Astrocyte (in vitro differentiated cells and primary cell): ENCODE measurements around the gene SLC1A7.

ENCODE experiments used
- EZH2 ChIP-seq: IDR thresholded peaks from 2 replicates; pipeline ENCODE4 v1.6.1; 2012; ENCODE audit warnings: mild to moderate bottlenecking, low read length, inconsistent platforms; ENCODE audit not compliant: insufficient read depth
- TF ChIP-seq, protein P1 (sequence below): IDR thresholded peaks from 2 replicates; pipeline ENCODE4 v1.5.1; 2011; ENCODE audit warnings: low read depth, mild to moderate bottlenecking, inconsistent platforms, low read length, moderate library complexity; ENCODE audit not compliant: insufficient read depth

DNA sequence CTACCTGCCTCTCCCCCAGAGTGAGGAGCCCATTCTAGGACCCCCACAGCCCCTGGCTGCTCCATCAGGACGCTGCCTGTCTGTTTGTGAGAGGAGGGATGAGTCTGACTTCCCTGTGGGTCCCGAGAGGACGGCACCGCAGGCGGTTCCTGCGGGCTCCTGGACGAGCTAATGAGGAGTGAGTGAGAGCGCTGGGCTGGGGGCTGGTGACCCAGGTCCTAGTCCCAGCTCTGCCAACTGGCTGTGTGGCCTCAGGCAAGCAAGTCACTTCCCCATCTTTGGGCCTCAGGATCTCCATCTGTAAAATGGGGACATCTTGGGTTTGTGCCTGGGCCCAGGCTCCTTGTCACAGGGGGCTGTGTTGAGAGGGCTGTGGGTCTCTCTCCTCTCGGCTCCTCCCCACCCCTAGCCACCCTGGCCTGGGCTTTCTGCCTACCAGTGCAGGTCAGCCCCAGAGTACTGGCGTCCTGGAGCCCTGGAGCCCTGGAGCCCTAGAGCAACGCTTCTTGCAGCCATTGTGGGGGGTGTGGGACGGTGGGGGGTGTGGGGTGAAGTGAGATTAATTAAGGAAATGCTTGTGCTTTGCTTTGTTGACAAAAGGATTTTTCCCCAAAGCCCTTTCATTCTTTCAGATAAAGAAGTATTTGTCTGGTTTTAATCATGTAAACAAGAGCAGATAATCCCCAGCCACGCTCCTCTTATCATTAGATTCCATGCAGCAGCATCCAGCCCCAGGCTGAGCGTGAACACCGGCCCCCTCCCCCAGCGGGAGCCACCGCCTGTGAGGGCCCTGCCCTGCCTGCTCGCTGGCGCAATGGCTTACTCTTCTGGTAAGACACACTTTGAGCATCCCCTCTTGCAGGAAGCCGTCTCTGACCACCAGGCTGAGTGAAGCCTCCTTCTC is 26.8 kb downstream of the SLC1A7 start:
- TF ChIP-seq, protein P1, sequence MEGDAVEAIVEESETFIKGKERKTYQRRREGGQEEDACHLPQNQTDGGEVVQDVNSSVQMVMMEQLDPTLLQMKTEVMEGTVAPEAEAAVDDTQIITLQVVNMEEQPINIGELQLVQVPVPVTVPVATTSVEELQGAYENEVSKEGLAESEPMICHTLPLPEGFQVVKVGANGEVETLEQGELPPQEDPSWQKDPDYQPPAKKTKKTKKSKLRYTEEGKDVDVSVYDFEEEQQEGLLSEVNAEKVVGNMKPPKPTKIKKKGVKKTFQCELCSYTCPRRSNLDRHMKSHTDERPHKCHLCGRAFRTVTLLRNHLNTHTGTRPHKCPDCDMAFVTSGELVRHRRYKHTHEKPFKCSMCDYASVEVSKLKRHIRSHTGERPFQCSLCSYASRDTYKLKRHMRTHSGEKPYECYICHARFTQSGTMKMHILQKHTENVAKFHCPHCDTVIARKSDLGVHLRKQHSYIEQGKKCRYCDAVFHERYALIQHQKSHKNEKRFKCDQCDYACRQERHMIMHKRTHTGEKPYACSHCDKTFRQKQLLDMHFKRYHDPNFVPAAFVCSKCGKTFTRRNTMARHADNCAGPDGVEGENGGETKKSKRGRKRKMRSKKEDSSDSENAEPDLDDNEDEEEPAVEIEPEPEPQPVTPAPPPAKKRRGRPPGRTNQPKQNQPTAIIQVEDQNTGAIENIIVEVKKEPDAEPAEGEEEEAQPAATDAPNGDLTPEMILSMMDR = no peak
- TF ChIP-seq EZH2 = no peak
